Jurkat, Clone E6-1 (cell line): ENCODE measurements around the gene FGF19.
A peak's percentile ranks its signal among the peaks of the same experiment; 100 is the strongest.

Experiments used
- DNase-seq: peaks from one replicate; pipeline ENCODE4 v3.0.0-alpha.2; 2011; ENCODE audit warnings: low read depth, low spot score
- H3K4me3 ChIP-seq: 2 replicates; pipeline ENCODE4 v1.5.1; 2011; ENCODE audit warnings: mild to moderate bottlenecking, low read length, control low read depth, moderate library complexity

The FGF19 gene

GRCh38 chr11:69677749-69678148 is 26.1 kb downstream of the FGF19 start:
- no peak overlapping the region for H3K4me3 ChIP-seq
- DNase-seq = no peak

GRCh38 chr11:69674886-69675714 is 28.7 kb downstream of the FGF19 start, which contains the start of gene LTO1:
Gene LTO1, minus strand, starts transcription at chr11:69675353. Its CDS starts 114 bp downstream, at chr11:69675239.
- DNase-seq = peak; percentile 77
- peak within 1 kb of the TSS; percentile 96 for H3K4me3 ChIP-seq

- peak overlapping the region; percentile 96 for H3K4me3 ChIP-seq
- no peak for DNase-seq
Observed at GRCh38 chr11:69674267-69674885, 29.4 kb downstream of the FGF19 start.

- no peak for DNase-seq
- H3K4me3 ChIP-seq = no peak overlapping the region
Observed at GRCh38 chr11:69671734-69672465, 31.9 kb downstream of the FGF19 start.

- H3K4me3 ChIP-seq = no peak overlapping the region
- peak; percentile 36 for DNase-seq
Observed at GRCh38 chr11:69670158-69670845, 33.5 kb downstream of the FGF19 start.

GRCh38 chr11:69669486-69669885 is 34.3 kb downstream of the FGF19 start:
- no peak overlapping the region for H3K4me3 ChIP-seq
- no peak for DNase-seq

GRCh38 chr11:69667619-69668604 is 35.9 kb downstream of the FGF19 start:
- H3K4me3 ChIP-seq = no peak overlapping the region
- no peak for DNase-seq

GRCh38 chr11:69666752-69667536 is 36.9 kb downstream of the FGF19 start:
- no peak overlapping the region for H3K4me3 ChIP-seq
- no peak for DNase-seq

GRCh38 chr11:69666261-69666660 is 37.6 kb downstream of the FGF19 start:
- H3K4me3 ChIP-seq = no peak overlapping the region
- no peak for DNase-seq

- DNase-seq = no peak
- H3K4me3 ChIP-seq = no peak overlapping the region
Observed at GRCh38 chr11:69665669-69666068, 38.2 kb downstream of the FGF19 start.

GRCh38 chr11:69664901-69665300 is 38.9 kb downstream of the FGF19 start:
- no peak overlapping the region for H3K4me3 ChIP-seq
- DNase-seq = no peak

GRCh38 chr11:69664103-69664775 is 39.6 kb downstream of the FGF19 start:
- H3K4me3 ChIP-seq = no peak overlapping the region
- DNase-seq = no peak

- H3K4me3 ChIP-seq = no peak overlapping the region
- DNase-seq = no peak
Observed at GRCh38 chr11:69663326-69663725, 40.5 kb downstream of the FGF19 start.

- H3K4me3 ChIP-seq = no peak overlapping the region
- no peak for DNase-seq
Observed at GRCh38 chr11:69662806-69663205, 41.0 kb downstream of the FGF19 start.

- DNase-seq = no peak
- H3K4me3 ChIP-seq = no peak overlapping the region
Observed at GRCh38 chr11:69662021-69662698, 41.7 kb downstream of the FGF19 start.

GRCh38 chr11:69661413-69661715 is 42.5 kb downstream of the FGF19 start:
- DNase-seq = no peak
- no peak overlapping the region for H3K4me3 ChIP-seq
